Upper lobe of left lung (tissue), 6 donors: ENCODE data around the gene RPRML. TPM values are rescaled to one million over a fixed set of nuclear protein-coding genes. Genes with fewer than 3 reads are reported as not detected.

Experiments
- ATAC-seq, 2 donors: fragments of 200-7000 bp; cut with Tn5 transposase; one replicate each; pipeline ENCODE4 v1.9.1; 2022; ENCODE audit warnings: mild to moderate bottlenecking in 2 of 2, moderate library complexity in 2 of 2; ENCODE audit not compliant: low FRiP score in 2 of 2
- DNase-seq, 2 donors: peaks; one replicate each; pipeline ENCODE4 v3.0.0-alpha.2; 2019 to 2020
- H3K27ac ChIP-seq, 4 donors: fragments of 200-600 bp; sonication (generic); one replicate each; pipeline ENCODE4 v1.5.1; 2016 to 2019
- H3K27me3 ChIP-seq, 4 donors: fragments of 200-600 bp; sonication (generic); one replicate each; pipeline ENCODE4 v1.5.1; 2017 to 2019
- H3K36me3 ChIP-seq, 4 donors: fragments of 200-600 bp; sonication (generic); one replicate each; pipeline ENCODE4 v1.5.1; 2016 to 2019
- H3K4me1 ChIP-seq, 4 donors: fragments of 200-600 bp; sonication (generic); one replicate each; pipeline ENCODE4 v1.5.1; 2018 to 2019
- H3K4me3 ChIP-seq, 4 donors: fragments of 200-600 bp; sonication (generic); one replicate each; pipeline ENCODE4 v1.5.1; 2017 to 2019; ENCODE audit warnings: mild to moderate bottlenecking in 2 of 4, moderate library complexity in 1 of 4
- H3K9me3 ChIP-seq, 4 donors: fragments of 200-600 bp; sonication (generic); one replicate each; pipeline ENCODE4 v1.5.1; 2018 to 2019
- CTCF ChIP-seq, 6 experiments: fragments of 450-650 bp in 4 of 6; fragments of 200-600 bp in 2 of 6; sonication (generic) in 2 of 6; IDR thresholded peaks; one replicate each; pipeline ENCODE4 v1.5.1; 2016 to 2019; ENCODE audit warnings: antibody characterized with exemption in 6 of 6
- EP300 ChIP-seq, 4 donors: sonication (generic); formaldehyde crosslinking; IDR thresholded peaks; one replicate each; pipeline ENCODE4 v1.5.1; 2017; ENCODE audit warnings: antibody characterized with exemption in 4 of 4, control low read depth in 2 of 4
- POLR2A ChIP-seq, 4 donors: fragments of 450-650 bp; IDR thresholded peaks; one replicate each; pipeline ENCODE4 v1.5.1; 2016 to 2017; ENCODE audit warnings: antibody characterized with exemption in 4 of 4, mild to moderate bottlenecking in 2 of 4
- POLR2AphosphoS5 ChIP-seq, 2 donors: sonication (generic); formaldehyde crosslinking; IDR thresholded peaks; one replicate each; pipeline ENCODE4 v1.5.1; 2017; ENCODE audit warnings: antibody characterized with exemption in 2 of 2
- WGBS, 2 donors: methylation state at CpG; one replicate each; pipeline ENCODE4 v1.1.5; 2017 to 2018; 5-methylcytosine and 5-hydroxymethylcytosine counted together
- total RNA-seq, 6 donors: library from RNA; depleted of rRNA in 4 of 6; stranded (reverse); fragments of >200 nt in 4 of 6; gene quantifications; one replicate each; pipeline versions ENCODE4 v1.1.0 to v1.2.1, GENCODE V29; 2016 to 2021
- donor health status: DM: no; HTN: no; CAD: no; lungs with moderate emphysema.
- donor health status: DM: no; HTN: yes; CAD: no; lungs with severe emphysema.

Gene RPRML
- total RNA-seq, 6 donors from 2014 or later, result 0.30 to 3.9 (median 0.91) TPM; not detected in 3

GRCh38 chr17:46942441-46943217 is 36.4 kb downstream of the RPRML start:
- no peaks in the 10 kb centered on the region for H3K9me3 ChIP-seq
- ATAC-seq (peak; percentile 63 to 81), DNase-seq (peak in 1 of 2 donors; percentile 61)
- peaks cover 11 to 39% (median 29%) of the 10 kb centered on the region in 4 donors for H3K36me3 ChIP-seq
- TF ChIP-seq CTCF (IDR thresholded peaks at IDR 0.05) (peak; percentile 59 to 72 (median 70)), POLR2AphosphoS5 (IDR thresholded peaks at IDR 0.05) (no peak), EP300 (IDR thresholded peaks at IDR 0.05) (no peak)
- WGBS, 2 donors, result 69 to 70% methylated on average over 9 to 10 of the region's 10 CpGs
- no peak overlapping the region for H3K27ac ChIP-seq
- peaks cover 11 to 21% (median 16%) of the 10 kb centered on the region in 4 donors for H3K4me1 ChIP-seq
- no peak overlapping the region for H3K4me3 ChIP-seq
- H3K27me3 ChIP-seq, result no peaks in the 10 kb centered on the region

GRCh38 chr17:46940692-46941404 is 38.2 kb downstream of the RPRML start:
- peaks cover 11 to 23% (median 18%) of the 10 kb centered on the region in 4 donors for H3K4me1 ChIP-seq
- H3K36me3 ChIP-seq, result peaks cover 16 to 57% (median 43%) of the 10 kb centered on the region in 4 donors
- TF ChIP-seq EP300 (IDR thresholded peaks at IDR 0.05) (no peak), POLR2AphosphoS5 (IDR thresholded peaks at IDR 0.05) (no peak), POLR2A (IDR thresholded peaks at IDR 0.05) (no peak), CTCF (IDR thresholded peaks at IDR 0.05) (peak; percentile 47 to 74 (median 66))
- H3K4me3 ChIP-seq, result no peak overlapping the region
- H3K27me3 ChIP-seq, result no peaks in the 10 kb centered on the region
- H3K9me3 ChIP-seq, result no peaks in the 10 kb centered on the region
- 50 to 54% methylated on average over 6 to 7 of the region's 7 CpGs for WGBS, 2 donors
- ATAC-seq (peak; percentile 60 to 82), DNase-seq (peak in 1 of 2 donors; percentile 51)
- H3K27ac ChIP-seq, result no peak overlapping the region

- H3K4me1 ChIP-seq, result peaks cover 0 to 11% (median 0%) of the 10 kb centered on the region in 4 donors
- H3K4me3 ChIP-seq, result no peak overlapping the region
- no peaks in the 10 kb centered on the region for H3K27me3 ChIP-seq
- WGBS, 2 donors, result 61 to 77% methylated on average over 3 to 7 of the region's 7 CpGs
- DNase-seq (peak in 1 of 2 donors; percentile 26), ATAC-seq (peak; percentile 51 to 89)
- peaks cover 55 to 100% (median 92%) of the 10 kb centered on the region in 4 donors for H3K36me3 ChIP-seq
- H3K9me3 ChIP-seq, result no peaks in the 10 kb centered on the region
- peak overlapping the region in 3 of 4 donors; percentile 29 to 74 (median 63) for H3K27ac ChIP-seq
- TF ChIP-seq EP300 (IDR thresholded peaks at IDR 0.05), result peak in 2 of 4 donors; percentile 62 to 63
- TF ChIP-seq POLR2A (IDR thresholded peaks at IDR 0.05), result no peak
- peak in 1 of 2 donors; percentile 73 for TF ChIP-seq POLR2AphosphoS5 (IDR thresholded peaks at IDR 0.05)
- TF ChIP-seq CTCF (IDR thresholded peaks at IDR 0.05), result no peak
These were observed 43.3 kb downstream of the RPRML start for GRCh38 chr17:46935658-46936266.

GRCh38 chr17:46931596-46931995 is 47.5 kb downstream of the RPRML start:
- Histone ChIP-seq H3K4me3 (no peak overlapping the region), H3K36me3 (peaks cover 43 to 74% (median 63%) of the 10 kb centered on the region in 4 donors), H3K9me3 (no peaks in the 10 kb centered on the region), H3K4me1 (peaks cover 11 to 29% (median 22%) of the 10 kb centered on the region in 4 donors), H3K27ac (no peak overlapping the region), H3K27me3 (no peaks in the 10 kb centered on the region)
- DNase-seq (no peak), ATAC-seq (no peak)
- WGBS, 2 donors, result 82 to 96% methylated on average over 4 of the region's 4 CpGs
- TF ChIP-seq POLR2AphosphoS5 (IDR thresholded peaks at IDR 0.05) (no peak), EP300 (IDR thresholded peaks at IDR 0.05) (no peak), CTCF (IDR thresholded peaks at IDR 0.05) (no peak), POLR2A (IDR thresholded peaks at IDR 0.05) (no peak)
